HEK293 (cell line): Measurements from ENCODE around the gene CCDC85C.

Experiments
- CTCF ChIA-PET: fragments of 350-600 bp; formaldehyde crosslinking; extraction: SDS; loops from one replicate; lab custom pipeline; 2021; ENCODE audit warnings: antibody characterized with exemption; lab: Yijun Ruan, JAX
- POLR2A ChIA-PET: fragments of 300-600 bp; formaldehyde crosslinking; extraction: SDS; loops from one replicate; lab custom pipeline; 2020; ENCODE audit warnings: antibody characterized with exemption, inconsistent platforms; lab: Yijun Ruan, JAX
- H3K27ac ChIP-seq: fragments of 200-500 bp; sonication (Bioruptor generic); 2 replicates; pipeline ENCODE4 v1.5.1; 2014; ENCODE audit warnings: low read depth, low read length, control low read depth, inconsistent platforms; ENCODE audit errors: extremely low read depth
- H3K36me3 ChIP-seq, 2 experiments: fragments of 200-500 bp in 1 of 2; sonication (Bioruptor generic) in 1 of 2; 1 replicate in 1 of 2; 2 replicates in 1 of 2; pipeline ENCODE4 v1.5.1; 2014 to 2017; ENCODE audit warnings: inconsistent platforms in 2 of 2, low read length in 2 of 2; ENCODE audit not compliant: control insufficient read depth in 2 of 2, insufficient read depth in 1 of 2
- H3K4me1 ChIP-seq: fragments of 200-500 bp; sonication (Bioruptor generic); 2 replicates; pipeline ENCODE4 v1.5.1; 2014; ENCODE audit warnings: mild to moderate bottlenecking, low read length, inconsistent platforms; ENCODE audit not compliant: control insufficient read depth, insufficient read depth
- H3K4me3 ChIP-seq: 2 replicates; pipeline ENCODE4 v1.5.1; 2011; ENCODE audit warnings: low read depth, mild to moderate bottlenecking, control low read depth, low read length, moderate library complexity
- H3K9me3 ChIP-seq: fragments of 200-500 bp; sonication (Bioruptor generic); 2 replicates; pipeline ENCODE4 v1.5.1; 2014; ENCODE audit warnings: low read depth, low read length, inconsistent platforms; ENCODE audit not compliant: control insufficient read depth, insufficient read depth
- ATF2 ChIP-seq: fragments of 450-650 bp; formaldehyde crosslinking; IDR thresholded peaks from 2 replicates; pipeline ENCODE4 v1.5.1; 2016; ENCODE audit warnings: missing biosample characterization, missing genetic modification characterization, low read depth
- GLIS2 ChIP-seq: fragments of 450-650 bp; formaldehyde crosslinking; IDR thresholded peaks from 2 replicates; pipeline ENCODE4 v1.5.1; 2016; ENCODE audit warnings: missing biosample characterization, missing genetic modification characterization
- PRDM10 ChIP-seq: fragments of 450-650 bp; formaldehyde crosslinking; IDR thresholded peaks from 2 replicates; pipeline ENCODE4 v1.5.1; 2016; ENCODE audit warnings: missing biosample characterization, missing genetic modification characterization
- TCF7L2 ChIP-seq: IDR thresholded peaks from 2 replicates; pipeline ENCODE4 v1.6.1; 2011; ENCODE audit warnings: low read depth, mild to moderate bottlenecking, inconsistent platforms, low read length, moderate library complexity, borderline replicate concordance
- ZBTB6 ChIP-seq: fragments of 450-650 bp; formaldehyde crosslinking; IDR thresholded peaks from 2 replicates; pipeline ENCODE4 v1.5.1; 2017; ENCODE audit warnings: missing biosample characterization, missing genetic modification characterization
- ZFP41 ChIP-seq: fragments of 450-650 bp; formaldehyde crosslinking; IDR thresholded peaks from 2 replicates; pipeline ENCODE4 v1.5.1; 2016; ENCODE audit warnings: missing biosample characterization, missing genetic modification characterization, borderline replicate concordance
- ZNF114 ChIP-seq: fragments of 450-650 bp; formaldehyde crosslinking; IDR thresholded peaks from 2 replicates; pipeline ENCODE4 v1.5.0; 2017; ENCODE audit warnings: missing biosample characterization, missing genetic modification characterization
- ZNF16 ChIP-seq: fragments of 450-650 bp; formaldehyde crosslinking; IDR thresholded peaks from 2 replicates; pipeline ENCODE4 v1.5.1; 2016; ENCODE audit warnings: low read depth, missing biosample characterization, missing genetic modification characterization
- ZNF513 ChIP-seq: fragments of 450-650 bp; IDR thresholded peaks from 2 replicates; pipeline ENCODE4 v1.5.1; 2018; ENCODE audit warnings: missing biosample characterization, missing genetic modification characterization
- ZNF623 ChIP-seq: fragments of 450-650 bp; formaldehyde crosslinking; IDR thresholded peaks from 2 replicates; pipeline ENCODE4 v1.5.1; 2016; ENCODE audit warnings: missing biosample characterization, missing genetic modification characterization
- ZNF660 ChIP-seq: fragments of 450-650 bp; IDR thresholded peaks from 2 replicates; pipeline ENCODE4 v1.5.1; 2018; ENCODE audit warnings: missing biosample characterization, mild to moderate bottlenecking, missing genetic modification characterization
- ZNF664 ChIP-seq: fragments of 450-650 bp; formaldehyde crosslinking; IDR thresholded peaks from 2 replicates; pipeline ENCODE4 v1.5.1; 2016; ENCODE audit warnings: missing biosample characterization, missing genetic modification characterization
- ZSCAN16 ChIP-seq: fragments of 450-650 bp; formaldehyde crosslinking; IDR thresholded peaks from 2 replicates; pipeline ENCODE4 v1.5.1; 2016; ENCODE audit warnings: missing biosample characterization, missing genetic modification characterization

Gene CCDC85C

GRCh38 chr14:99645545-99646505 is 41.8 kb upstream of the CCDC85C start:
- Histone ChIP-seq H3K27ac (0 out of 2 replicates have a peak overlapping the region, but pooled peaks have one; percentile 16), H3K4me1 (no peaks in the 10 kb centered on the region), H3K9me3 (no peaks in the 10 kb centered on the region), H3K36me3 (no peaks in the 10 kb centered on the region), H3K4me3 (no peak overlapping the region)
- no peak for TF ChIP-seq PRDM10 (tag by site-specific recombination)
- TF ChIP-seq ATF2 (tag by site-specific recombination) = peak; percentile 48; the same call in 1 of the 2 replicates
- ChIA-PET POLR2A (no interaction called here), CTCF (no interaction called here)

- no peak within 1 kb of the TSS for H3K4me3 ChIP-seq
- ChIA-PET CTCF (no interaction called here), POLR2A (no interaction called here)
- no peaks in the 10 kb centered on the region for H3K36me3 ChIP-seq
- H3K9me3 ChIP-seq = no peaks in the 10 kb centered on the region
- TF ChIP-seq ZNF114 (tag by site-specific recombination) (no peak), ZSCAN16 (no peak), ZNF16 (tag by site-specific recombination) (no peak), ZBTB6 (tag by site-specific recombination) (no peak), ZNF660 (tag by site-specific recombination) (no peak), GLIS2 (no peak), ZNF513 (tag by site-specific recombination) (no peak), ZNF623 (no peak), ZNF664 (tag by site-specific recombination) (no peak), TCF7L2 (no peak), ZFP41 (tag by site-specific recombination) (no peak)
- H3K27ac ChIP-seq = 0 out of 2 replicates have a peak within 1 kb of the TSS, but pooled peaks have one; percentile 16
- H3K4me1 ChIP-seq = no peaks in the 10 kb centered on the region
Measured at GRCh38 chr14:99644723-99645544, 40.9 kb upstream of the CCDC85C start, which contains the start of gene HHIPL1. TSS of gene HHIPL1 (plus strand) at chr14:99645129. CDS start at chr14:99645208, 79 bp downstream.
